ENCODE results near the gene BTBD1.

BTBD1 gene

GRCh38 chr15:82992436-82992998, 74.5 kb downstream of the BTBD1 start:
- DNase-seq (ENCODE audit: low spot score): no peak

DNA sequence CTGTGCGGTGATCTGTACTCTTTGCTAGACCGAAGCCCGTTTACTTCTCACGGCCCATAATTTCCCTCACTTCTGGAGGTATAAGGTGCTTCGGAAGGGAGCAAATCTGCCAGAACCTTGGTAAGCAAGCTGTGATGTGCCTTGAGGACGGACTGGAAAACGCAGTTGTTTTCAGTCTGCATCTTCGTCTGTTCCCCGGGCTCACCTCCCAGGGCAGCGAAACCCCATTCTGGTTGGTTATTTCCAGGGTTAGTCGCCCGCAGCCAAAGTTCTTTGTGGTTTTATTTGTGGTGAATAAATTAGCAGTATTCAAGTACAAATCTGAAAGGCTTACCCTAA, 80.6 kb downstream of the BTBD1 start:
- no peak for DNase-seq (ENCODE audit: low spot score)

DNA sequence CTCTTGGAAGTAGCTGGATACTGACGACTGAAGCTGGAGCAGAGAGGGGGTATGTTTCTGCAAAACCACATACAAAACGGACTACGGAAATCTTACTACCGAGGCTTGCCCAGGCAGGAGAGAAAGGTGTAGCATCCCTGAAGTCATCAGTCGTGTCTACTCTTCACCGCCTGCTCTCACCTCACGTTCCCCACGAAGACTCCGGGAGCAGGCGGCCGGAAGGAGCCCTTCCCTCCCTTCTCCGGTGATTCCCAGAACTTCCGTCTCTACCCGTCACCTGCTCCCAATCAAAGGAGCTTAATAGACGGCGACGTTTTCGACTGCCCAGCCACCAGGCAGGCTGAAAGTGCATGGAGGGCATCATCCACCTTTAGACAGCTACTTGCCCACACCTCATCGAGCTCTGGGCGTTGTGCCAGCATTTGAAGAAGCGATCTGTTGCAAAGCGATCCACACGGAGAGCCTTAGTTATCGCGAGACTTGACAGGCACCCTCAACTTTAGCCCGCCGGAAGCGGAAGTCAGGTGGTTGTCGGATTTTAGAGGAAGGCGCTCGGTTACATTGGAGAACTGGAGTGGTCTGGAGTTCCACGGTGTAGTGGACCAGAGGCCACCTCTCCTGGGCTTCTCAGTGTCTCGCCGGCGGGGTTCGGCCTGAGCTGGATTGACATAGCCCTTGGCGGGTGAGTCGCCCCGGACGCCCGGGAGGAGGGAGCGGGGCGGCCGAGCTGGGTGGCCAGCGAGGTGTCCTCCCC, 81.2 kb downstream of the BTBD1 start, which contains the start of gene RAMAC:
RAMAC (plus strand) TSS at position 523 of the 754 bp plus-strand sequence. CDS start 2,809 bp downstream, outside the sequence.
- peak; percentile 94 for DNase-seq (ENCODE audit: low spot score)

- no peak for DNase-seq (ENCODE audit: low spot score)
These were observed 86.1 kb downstream of the BTBD1 start for GRCh38 chr15:82980981-82981380.

GRCh38 chr15:82979726-82980125, 87.3 kb downstream of the BTBD1 start:
- DNase-seq (ENCODE audit: low spot score): no peak

DNA sequence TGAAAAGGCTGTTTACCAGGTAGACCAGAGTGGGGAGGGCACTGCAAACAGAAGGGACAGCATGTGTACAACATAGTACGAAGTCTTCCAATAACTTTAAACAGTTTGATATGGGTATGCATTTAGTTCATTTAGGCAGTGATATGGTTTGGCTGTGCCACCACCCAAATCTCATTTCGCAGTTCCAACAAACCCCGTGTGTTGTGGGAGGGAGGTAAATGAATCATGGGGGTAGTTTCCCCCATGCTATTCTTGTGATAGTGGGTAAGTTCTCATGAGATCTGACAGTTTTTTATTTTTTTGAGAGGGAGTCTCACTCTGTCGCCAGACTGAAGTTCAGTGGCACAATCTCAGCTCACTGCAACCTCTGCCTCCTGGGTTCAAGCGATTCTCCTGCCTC, 88.6 kb downstream of the BTBD1 start:
- no peak for DNase-seq (ENCODE audit: low spot score)

DNA sequence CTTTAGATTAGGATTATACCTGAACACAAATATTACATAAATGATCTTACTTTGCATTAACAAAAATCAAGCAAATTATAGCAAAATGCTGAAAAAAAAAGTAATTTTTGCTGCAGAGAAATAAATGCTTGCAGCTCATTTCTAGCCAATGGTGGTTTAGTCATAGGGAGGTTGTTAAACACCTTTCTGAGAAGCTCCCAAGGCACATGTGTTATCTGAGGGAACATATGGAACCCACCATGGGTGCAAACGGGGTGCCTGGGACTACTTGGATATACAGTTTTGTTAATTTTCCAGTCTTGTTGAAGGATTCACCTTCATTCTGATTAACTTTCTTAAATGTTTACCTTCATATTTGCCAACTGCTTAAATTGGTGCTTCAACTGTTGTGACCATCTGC, 90.0 kb downstream of the BTBD1 start:
- DNase-seq (ENCODE audit: low spot score): no peak

GRCh38 chr15:82972990-82973389, 94.1 kb downstream of the BTBD1 start:
- DNase-seq (ENCODE audit: low spot score): no peak

- no peak for DNase-seq (ENCODE audit: low spot score)
These were observed 95.7 kb downstream of the BTBD1 start for GRCh38 chr15:82971218-82971984.

- no peak for DNase-seq (ENCODE audit: low spot score)
These were observed 96.4 kb downstream of the BTBD1 start for GRCh38 chr15:82970696-82971095.

DNA sequence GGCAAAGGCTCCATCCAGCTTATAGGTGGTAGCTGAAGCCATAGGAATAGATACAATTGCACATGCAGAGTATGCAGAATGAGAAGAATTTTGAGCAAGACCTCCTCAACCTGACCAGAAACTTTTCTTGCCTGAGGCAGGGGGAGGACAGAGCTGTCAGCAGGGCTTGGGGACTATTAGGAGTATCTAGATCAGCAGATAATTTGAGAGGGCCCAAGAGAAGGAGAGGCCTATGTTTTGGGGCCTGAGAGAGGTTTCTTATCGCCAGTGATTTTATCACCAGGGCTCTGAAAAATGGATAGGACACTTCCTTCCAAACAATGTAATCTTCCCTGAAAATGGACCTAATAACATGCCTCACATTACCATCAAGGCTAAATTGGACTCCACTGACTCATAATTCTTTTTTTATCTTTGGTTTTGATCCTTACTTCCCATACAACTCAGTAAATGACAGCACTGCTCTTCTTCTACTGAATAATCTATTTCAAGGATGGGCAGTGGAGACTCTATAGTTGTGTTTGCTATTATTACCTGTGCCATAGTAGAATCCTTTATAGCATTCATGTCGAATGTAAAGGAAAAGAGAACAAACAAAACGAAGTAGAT, 96.9 kb downstream of the BTBD1 start:
- DNase-seq (ENCODE audit: low spot score): no peak

- DNase-seq (ENCODE audit: low spot score): no peak
These were observed 97.7 kb downstream of the BTBD1 start for GRCh38 chr15:82969353-82969752.

GRCh38 chr15:82968066-82968465, 99.0 kb downstream of the BTBD1 start:
- DNase-seq (ENCODE audit: low spot score): no peak

DNA sequence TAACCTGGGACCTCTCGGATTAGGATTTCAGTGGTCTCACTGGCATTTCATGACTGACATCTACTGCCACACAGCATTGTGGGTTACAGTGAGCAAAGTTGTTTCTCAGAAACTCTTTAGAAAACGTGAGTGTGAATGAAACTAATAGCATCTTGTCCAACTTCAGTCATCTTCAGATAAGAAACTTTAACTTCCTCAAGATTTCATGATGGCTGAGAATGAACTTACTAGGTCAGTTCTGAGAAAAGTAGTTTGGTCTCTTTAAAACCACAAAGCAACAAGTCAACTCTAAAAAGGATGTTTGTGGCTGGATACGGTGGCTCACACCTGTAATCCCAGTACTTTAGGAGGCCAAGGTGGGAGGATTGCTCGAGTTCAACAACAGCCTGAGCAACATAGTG, 100.4 kb downstream of the BTBD1 start:
- DNase-seq (ENCODE audit: low spot score): no peak
